BJ (cell line): ENCODE measurements around the gene ARHGAP26. TPM values are rescaled to one million over a fixed set of nuclear protein-coding genes. Genes with fewer than 3 reads are reported as not detected.

ENCODE experiments used
- CTCF ChIA-PET: fragments of 350-600 bp; formaldehyde crosslinking; extraction: SDS; loops from one replicate; lab custom pipeline; 2021; ENCODE audit warnings: antibody characterized with exemption, inconsistent platforms; lab: Yijun Ruan, JAX
- POLR2A ChIA-PET: fragments of 300-600 bp; sonication (Branson Sonifier 250); formaldehyde crosslinking; extraction: SDS; loops from one replicate; lab custom pipeline; 2021; ENCODE audit warnings: antibody characterized with exemption; lab: Charles Lee
- DNase-seq: peaks from one replicate; pipeline ENCODE4 v3.0.0-alpha.2; 2011; ENCODE audit warnings: low read depth
- H3K27me3 ChIP-seq: 2 replicates; pipeline ENCODE4 v1.6.0; 2011; ENCODE audit warnings: low read length; ENCODE audit not compliant: control insufficient read depth, insufficient read depth
- H3K36me3 ChIP-seq: 2 replicates; pipeline ENCODE4 v1.5.1; 2011; ENCODE audit warnings: low read length; ENCODE audit not compliant: control insufficient read depth, insufficient read depth
- H3K4me3 ChIP-seq: 2 replicates; pipeline ENCODE4 v1.5.1; 2011; ENCODE audit warnings: low read depth, mild to moderate bottlenecking, control low read depth, low read length
- CTCF ChIP-seq: IDR thresholded peaks from 2 replicates; pipeline ENCODE4 v1.5.1; 2011; ENCODE audit warnings: low read depth, mild to moderate bottlenecking, control low read depth, inconsistent platforms, low read length, moderate library complexity; ENCODE audit not compliant: insufficient read depth
- polyA plus RNA-seq: library from polyadenylated mRNA; depleted of rRNA; stranded (reverse); fragments of >200 nt; gene quantifications from 2 replicates; pipeline ENCODE4 v1.2.3, GENCODE V29; 2011

ARHGAP26 gene
- polyA plus RNA-seq, 1 experiment: 4.8 TPM

- no peak for DNase-seq
- H3K4me3 ChIP-seq: no peak overlapping the region
- no peaks in the 10 kb centered on the region for H3K36me3 ChIP-seq
- CTCF ChIA-PET: no interaction called here
- POLR2A ChIA-PET: no interaction called here
- H3K27me3 ChIP-seq: peaks cover 2% of the 10 kb centered on the region; the same call in 1 of the 2 replicates
- no peak for TF ChIP-seq CTCF
Measured at GRCh38 chr5:142842994-142843905, 73.1 kb downstream of the ARHGAP26 start.

GRCh38 chr5:142844866-142845265 lies 74.7 kb downstream of the ARHGAP26 start:
- no peak for TF ChIP-seq CTCF
- ChIA-PET CTCF (interaction anchor here (0.8 to 2.7 kb wide), 4 partner anchors 15 to 128 kb away, joined by 3 to 8 read pairs (median 4); no protein-coding TSS in a partner anchor), POLR2A (no interaction called here)
- Histone ChIP-seq H3K36me3 (no peaks in the 10 kb centered on the region), H3K4me3 (no peak overlapping the region), H3K27me3 (peaks cover 2% of the 10 kb centered on the region; the same call in 1 of the 2 replicates)
- DNase-seq: no peak

- Histone ChIP-seq H3K36me3 (no peaks in the 10 kb centered on the region), H3K27me3 (peaks cover 2% of the 10 kb centered on the region; the same call in 1 of the 2 replicates), H3K4me3 (no peak overlapping the region)
- TF ChIP-seq CTCF: no peak
- ChIA-PET POLR2A (no interaction called here), CTCF (interaction anchor here (1.4 to 2.7 kb wide), 3 partner anchors 15 to 128 kb away, joined by 3 to 8 read pairs (median 4); no protein-coding TSS in a partner anchor)
- DNase-seq: no peak
Measured at GRCh38 chr5:142845402-142845921, 75.3 kb downstream of the ARHGAP26 start.

- Histone ChIP-seq H3K27me3 (peaks cover 2% of the 10 kb centered on the region; the same call in 1 of the 2 replicates), H3K4me3 (no peak overlapping the region), H3K36me3 (no peaks in the 10 kb centered on the region)
- ChIA-PET CTCF (interaction anchor here (1.4 to 2.7 kb wide), 2 partner anchors 14 to 129 kb away, joined by 4 to 8 read pairs; no protein-coding TSS in a partner anchor), POLR2A (no interaction called here)
- DNase-seq: no peak
- TF ChIP-seq CTCF: no peak
Measured at GRCh38 chr5:142845954-142846398, 75.8 kb downstream of the ARHGAP26 start.

- no peak for TF ChIP-seq CTCF
- POLR2A ChIA-PET: no interaction called here
- CTCF ChIA-PET: interaction anchor here (1.4 to 2.7 kb wide), 2 partner anchors 14 to 129 kb away, joined by 4 to 8 read pairs; no protein-coding TSS in a partner anchor
- Histone ChIP-seq H3K27me3 (peaks cover 2% of the 10 kb centered on the region; the same call in 1 of the 2 replicates), H3K36me3 (no peaks in the 10 kb centered on the region), H3K4me3 (no peak overlapping the region)
- DNase-seq: no peak
Measured at GRCh38 chr5:142846406-142846805, 76.2 kb downstream of the ARHGAP26 start.
